Naive B cell (primary cell): Measurements from ENCODE around the gene CLIC4. TPM values are rescaled to one million over a fixed set of nuclear protein-coding genes. Genes with fewer than 3 reads are reported as not detected.

Experiments used
- ATAC-seq, 2 donors: fragments of 150-1000 bp; cut with Tn5 transposase; 2 replicates each; pipeline ENCODE4 v1.10.0; 2021; ENCODE audit warnings: low read depth in 2 of 2, mild to moderate bottlenecking in 2 of 2, moderate library complexity in 2 of 2
- DNase-seq: peaks from one replicate; pipeline ENCODE4 v3.0.0; 2022
- H3K27ac Mint-ChIP-seq, 6 donors: one replicate each; pipeline ENCODE4 v1.8.0; 2020 to 2022; ENCODE audit warnings: mild to moderate bottlenecking in 6 of 6, mixed read lengths in 6 of 6, moderate library complexity in 5 of 6, inconsistent platforms in 2 of 6
- H3K27me3 Mint-ChIP-seq, 3 donors: one replicate each; pipeline ENCODE4 v1.8.0; 2021 to 2022; ENCODE audit warnings: mixed read lengths in 3 of 3, mild to moderate bottlenecking in 1 of 3
- H3K36me3 Mint-ChIP-seq, 2 donors: one replicate each; pipeline ENCODE4 v1.8.0; 2020 to 2022; ENCODE audit warnings: mixed read lengths in 2 of 2, inconsistent platforms in 1 of 2, mild to moderate bottlenecking in 1 of 2
- H3K4me1 Mint-ChIP-seq, 3 donors: one replicate each; pipeline ENCODE4 v1.8.0; 2020 to 2022; ENCODE audit warnings: mixed read lengths in 3 of 3, inconsistent platforms in 1 of 3, mild to moderate bottlenecking in 1 of 3, moderate library complexity in 1 of 3
- H3K4me3 Mint-ChIP-seq, 8 donors: one replicate each; pipeline ENCODE4 v1.8.0; 2020 to 2022; ENCODE audit warnings: mild to moderate bottlenecking in 8 of 8, mixed read lengths in 8 of 8, moderate library complexity in 8 of 8, inconsistent platforms in 2 of 8
- H3K9me3 Mint-ChIP-seq, 7 donors: one replicate each; pipeline ENCODE4 v1.8.0; 2020 to 2022; ENCODE audit warnings: mixed read lengths in 7 of 7, mild to moderate bottlenecking in 5 of 7, inconsistent platforms in 2 of 7, moderate library complexity in 1 of 7
- polyA plus RNA-seq, 6 donors: library from polyadenylated mRNA; unstranded; fragments of 300-500 nt; fragmentation: Illumina TruSeq; gene quantifications; one replicate each; pipeline ENCODE4 v1.2.3, GENCODE V29; 2021; ENCODE audit warnings: low read depth in 6 of 6

CLIC4 gene
- polyA plus RNA-seq, 6 donors from 2014 or later, result 76.7 to 108 (median 92.1) TPM

DNA sequence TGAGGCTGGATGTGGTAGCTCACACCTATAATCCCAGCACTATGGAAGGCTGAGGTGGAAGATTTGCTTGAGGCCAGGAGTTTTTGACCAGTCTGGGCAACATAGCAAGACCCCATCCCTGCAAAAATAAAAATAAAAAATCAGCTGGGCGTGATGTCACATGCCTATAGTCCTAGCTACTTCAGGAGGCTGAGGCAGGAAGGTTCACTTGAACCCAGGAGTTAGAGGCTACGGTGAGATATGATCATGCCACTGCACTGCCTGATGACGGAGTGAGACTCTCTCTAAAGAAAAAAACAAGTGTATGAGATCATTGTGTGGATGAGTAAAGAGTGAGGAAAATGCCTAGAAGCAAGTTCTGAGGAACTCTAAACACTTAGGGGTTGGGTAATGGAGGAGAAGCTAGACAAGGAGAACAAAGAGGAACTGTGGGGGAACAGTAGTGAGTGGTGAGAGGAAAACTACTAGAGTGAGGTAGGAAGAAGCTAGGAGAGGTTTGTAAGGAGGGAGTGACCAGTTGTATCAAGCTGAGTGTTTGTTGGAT is 17.0 kb downstream of the CLIC4 start:
- no peak overlapping the region for H3K27ac Mint-ChIP-seq
- ATAC-seq, result peak; percentile 34 to 46
- H3K4me1 Mint-ChIP-seq, result peaks cover 11 to 40% (median 23%) of the 10 kb centered on the region in 3 donors
- H3K36me3 Mint-ChIP-seq, result no peaks in the 10 kb centered on the region
- H3K27me3 Mint-ChIP-seq, result no peaks in the 10 kb centered on the region
- H3K4me3 Mint-ChIP-seq, result no peak overlapping the region
- no peaks in the 10 kb centered on the region for H3K9me3 Mint-ChIP-seq
- no peak for DNase-seq

- ATAC-seq (no peak), DNase-seq (no peak)
- Mint-ChIP-seq H3K27ac (no peak overlapping the region), H3K27me3 (no peaks in the 10 kb centered on the region), H3K4me3 (no peak overlapping the region), H3K36me3 (no peaks in the 10 kb centered on the region), H3K9me3 (no peaks in the 10 kb centered on the region), H3K4me1 (peaks cover 11 to 39% (median 14%) of the 10 kb centered on the region in 3 donors)
These were observed 18.4 kb downstream of the CLIC4 start for GRCh38 chr1:24763671-24764070.

DNA sequence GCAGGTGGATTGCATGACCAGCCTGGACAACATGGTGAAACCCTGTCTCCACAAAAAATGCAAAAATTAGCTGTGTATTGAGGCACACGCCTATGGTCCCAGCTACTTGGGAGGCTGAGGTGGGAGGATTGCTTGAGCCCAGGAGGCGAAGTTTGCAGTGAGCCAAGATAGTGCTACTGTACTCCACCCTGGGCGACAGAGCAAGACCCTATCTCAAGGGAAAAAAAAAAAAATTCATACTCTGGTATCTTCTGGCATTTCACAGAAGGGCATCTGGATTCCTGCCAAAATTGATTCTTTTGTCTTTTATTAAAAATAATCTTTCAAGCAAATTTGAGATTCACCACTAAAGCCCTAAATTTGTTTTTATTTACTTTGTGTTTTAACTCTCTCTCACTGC is 19.2 kb downstream of the CLIC4 start:
- Mint-ChIP-seq H3K4me3 (no peak overlapping the region), H3K27me3 (no peaks in the 10 kb centered on the region), H3K9me3 (no peaks in the 10 kb centered on the region), H3K27ac (peak overlapping the region in 3 of 6 donors; percentile 34 to 83 (median 69)), H3K36me3 (no peaks in the 10 kb centered on the region), H3K4me1 (peaks cover 8 to 42% (median 21%) of the 10 kb centered on the region in 3 donors)
- DNase-seq (no peak), ATAC-seq (no peak)

GRCh38 chr1:24764848-24765247 is 19.6 kb downstream of the CLIC4 start:
- H3K9me3 Mint-ChIP-seq, result no peaks in the 10 kb centered on the region
- ATAC-seq (no peak), DNase-seq (no peak)
- no peaks in the 10 kb centered on the region for H3K27me3 Mint-ChIP-seq
- H3K27ac Mint-ChIP-seq, result peak overlapping the region in 4 of 6 donors; percentile 3 to 83 (median 52)
- H3K4me3 Mint-ChIP-seq, result no peak overlapping the region
- no peaks in the 10 kb centered on the region for H3K36me3 Mint-ChIP-seq
- H3K4me1 Mint-ChIP-seq, result peaks cover 8 to 46% (median 21%) of the 10 kb centered on the region in 3 donors

- H3K4me3 Mint-ChIP-seq, result peak overlapping the region in 1 of 8 donors; percentile 68
- no peaks in the 10 kb centered on the region for H3K36me3 Mint-ChIP-seq
- peak overlapping the region in 4 of 6 donors; percentile 8 to 74 (median 60) for H3K27ac Mint-ChIP-seq
- ATAC-seq (no peak), DNase-seq (no peak)
- no peaks in the 10 kb centered on the region for H3K9me3 Mint-ChIP-seq
- no peaks in the 10 kb centered on the region for H3K27me3 Mint-ChIP-seq
- H3K4me1 Mint-ChIP-seq, result peaks cover 8 to 52% (median 23%) of the 10 kb centered on the region in 3 donors
These were observed 20.2 kb downstream of the CLIC4 start for GRCh38 chr1:24765308-24765988.

GRCh38 chr1:24767351-24767750 is 22.1 kb downstream of the CLIC4 start:
- Mint-ChIP-seq H3K27ac (peak overlapping the region in 1 of 6 donors; percentile 38), H3K4me1 (peaks cover 11 to 62% (median 30%) of the 10 kb centered on the region in 3 donors), H3K27me3 (no peaks in the 10 kb centered on the region), H3K36me3 (no peaks in the 10 kb centered on the region), H3K4me3 (no peak overlapping the region), H3K9me3 (no peaks in the 10 kb centered on the region)
- no peak for ATAC-seq
- no peak for DNase-seq

GRCh38 chr1:24768873-24769605 is 23.8 kb downstream of the CLIC4 start:
- H3K4me1 Mint-ChIP-seq, result peaks cover 17 to 71% (median 36%) of the 10 kb centered on the region in 3 donors
- no peaks in the 10 kb centered on the region for H3K9me3 Mint-ChIP-seq
- no peak for DNase-seq
- peak overlapping the region in 4 of 6 donors; percentile 33 to 90 (median 84) for H3K27ac Mint-ChIP-seq
- ATAC-seq, result no peak
- H3K36me3 Mint-ChIP-seq, result no peaks in the 10 kb centered on the region
- H3K27me3 Mint-ChIP-seq, result no peaks in the 10 kb centered on the region
- H3K4me3 Mint-ChIP-seq, result peak overlapping the region in 2 of 8 donors; percentile 49 to 76

DNA sequence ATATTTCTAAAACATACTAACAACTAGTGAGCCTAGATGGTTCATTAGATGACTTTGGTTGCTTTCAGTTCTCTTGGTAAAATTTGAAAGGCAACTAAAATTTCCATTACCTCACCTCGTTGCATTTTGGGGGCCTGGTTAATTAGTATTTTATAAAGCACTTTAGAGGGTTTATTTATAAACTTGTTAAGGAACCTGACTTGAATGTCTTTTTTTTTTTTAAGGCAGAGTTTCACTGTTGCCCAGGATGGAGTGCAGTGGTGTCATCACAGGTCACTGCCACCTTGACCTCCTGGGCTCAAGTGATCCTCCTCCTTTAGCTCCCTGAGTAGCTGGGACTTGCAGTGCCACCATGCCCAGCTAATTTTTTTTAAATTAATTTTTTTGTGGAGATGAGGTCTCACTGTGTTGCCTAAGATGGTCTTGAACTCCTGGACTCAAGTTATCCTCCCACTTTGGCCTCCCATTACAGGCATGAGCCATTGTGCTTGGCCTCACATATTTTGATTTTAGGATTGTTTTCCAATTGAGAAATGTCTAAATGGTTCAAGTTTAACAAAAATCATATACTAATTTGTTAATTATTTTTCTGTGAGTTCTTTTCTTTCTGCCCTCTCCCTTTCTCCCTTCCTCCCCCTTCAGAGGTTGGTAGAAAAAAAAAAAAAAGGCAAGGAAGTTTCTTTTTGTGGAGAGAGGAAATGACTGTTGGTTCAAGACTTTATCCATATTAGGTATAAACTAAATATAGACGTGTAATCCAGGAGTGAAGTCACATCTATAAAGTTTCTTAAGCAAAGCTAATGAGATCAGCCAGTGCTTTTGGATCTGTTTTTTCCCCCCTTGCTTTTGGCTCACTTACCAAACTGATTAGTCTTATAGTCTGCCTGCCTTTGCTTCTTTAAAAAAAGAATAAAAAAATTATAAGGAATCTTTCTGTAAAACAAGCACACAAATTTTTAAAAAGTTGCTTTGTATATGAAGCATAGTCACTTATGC is 24.7 kb downstream of the CLIC4 start:
- Mint-ChIP-seq H3K27ac (peak overlapping the region in 4 of 6 donors; percentile 9 to 84 (median 82)), H3K36me3 (peaks cover 0 to 4% of the 10 kb centered on the region in 2 donors), H3K4me1 (peaks cover 13 to 74% (median 31%) of the 10 kb centered on the region in 3 donors), H3K27me3 (no peaks in the 10 kb centered on the region), H3K9me3 (no peaks in the 10 kb centered on the region), H3K4me3 (peak overlapping the region in 3 of 8 donors; percentile 20 to 49 (median 44))
- DNase-seq (no peak), ATAC-seq (peak in 1 of 2 donors; percentile 16)

DNA sequence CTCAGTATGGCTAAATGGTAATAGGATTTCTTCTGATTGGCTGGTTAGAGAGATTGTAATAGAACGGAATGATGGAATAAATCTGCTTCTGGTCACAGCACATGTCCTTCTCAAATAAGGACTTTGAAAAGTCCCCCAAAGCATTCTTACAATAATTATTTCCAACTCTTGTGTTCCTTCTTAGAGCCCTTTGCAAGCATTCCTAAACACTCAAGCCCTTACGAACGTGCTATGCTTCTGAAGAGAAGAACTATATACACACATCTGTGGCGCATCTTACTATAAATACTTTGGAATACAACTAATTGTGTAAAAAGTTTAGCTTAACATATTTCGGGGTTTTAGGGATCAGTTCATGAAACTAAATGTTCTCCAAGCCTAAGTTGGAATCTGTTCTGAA is 25.6 kb downstream of the CLIC4 start:
- peaks cover 0 to 4% of the 10 kb centered on the region in 2 donors for H3K36me3 Mint-ChIP-seq
- DNase-seq (no peak), ATAC-seq (no peak)
- H3K27me3 Mint-ChIP-seq, result no peaks in the 10 kb centered on the region
- peak overlapping the region in 3 of 6 donors; percentile 9 to 82 (median 45) for H3K27ac Mint-ChIP-seq
- no peaks in the 10 kb centered on the region for H3K9me3 Mint-ChIP-seq
- peak overlapping the region in 1 of 8 donors; percentile 45 for H3K4me3 Mint-ChIP-seq
- peaks cover 16 to 74% (median 34%) of the 10 kb centered on the region in 3 donors for H3K4me1 Mint-ChIP-seq

DNA sequence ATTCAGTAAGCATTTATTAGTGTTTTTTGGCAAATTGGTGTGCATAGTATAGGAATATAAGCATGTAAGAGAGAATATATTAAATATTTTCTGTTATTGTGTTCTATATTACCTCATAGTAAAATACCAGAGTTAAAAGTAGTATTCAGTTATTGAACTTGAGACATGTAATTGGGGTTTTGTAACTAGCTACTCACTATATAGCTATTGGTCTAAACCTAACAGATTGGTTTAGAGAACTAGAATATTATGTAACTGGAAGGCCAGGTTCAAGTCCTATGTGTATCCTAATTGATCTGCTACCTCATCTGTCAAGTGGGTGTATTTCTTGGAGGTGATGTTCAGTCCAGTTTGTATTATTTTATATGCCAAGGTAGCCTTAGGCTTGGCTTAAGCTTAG is 26.3 kb downstream of the CLIC4 start:
- peak overlapping the region in 1 of 6 donors; percentile 34 for H3K27ac Mint-ChIP-seq
- H3K27me3 Mint-ChIP-seq, result no peaks in the 10 kb centered on the region
- DNase-seq (no peak), ATAC-seq (no peak)
- H3K4me3 Mint-ChIP-seq, result no peak overlapping the region
- H3K4me1 Mint-ChIP-seq, result peaks cover 20 to 77% (median 39%) of the 10 kb centered on the region in 3 donors
- H3K9me3 Mint-ChIP-seq, result no peaks in the 10 kb centered on the region
- H3K36me3 Mint-ChIP-seq, result peaks cover 0 to 4% of the 10 kb centered on the region in 2 donors

DNA sequence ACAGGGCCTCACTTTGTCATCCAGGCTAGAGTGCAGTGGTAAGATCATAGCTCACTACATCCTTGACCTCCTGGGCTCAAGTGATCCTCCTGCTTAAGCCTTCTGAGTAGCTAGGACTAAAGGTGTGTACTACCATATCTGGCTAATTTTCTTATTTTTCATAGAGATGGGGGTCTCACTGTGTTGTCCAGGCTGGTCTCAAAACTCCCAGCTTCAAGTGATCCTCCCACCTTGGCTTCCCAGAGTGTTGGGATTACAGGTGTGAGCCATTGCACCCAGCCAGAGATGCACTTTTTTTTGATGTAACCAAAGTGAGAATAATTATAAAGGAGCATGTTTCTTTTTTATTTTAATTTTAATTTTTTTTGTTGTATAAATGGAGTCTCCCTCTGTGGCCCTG is 28.4 kb downstream of the CLIC4 start:
- DNase-seq (no peak), ATAC-seq (no peak)
- no peaks in the 10 kb centered on the region for H3K9me3 Mint-ChIP-seq
- peak overlapping the region in 1 of 6 donors; percentile 32 for H3K27ac Mint-ChIP-seq
- H3K27me3 Mint-ChIP-seq, result no peaks in the 10 kb centered on the region
- peaks cover 0 to 4% of the 10 kb centered on the region in 2 donors for H3K36me3 Mint-ChIP-seq
- H3K4me1 Mint-ChIP-seq, result peaks cover 25 to 76% (median 50%) of the 10 kb centered on the region in 3 donors
- H3K4me3 Mint-ChIP-seq, result no peak overlapping the region

GRCh38 chr1:24775348-24775747 is 30.1 kb downstream of the CLIC4 start:
- Mint-ChIP-seq H3K4me1 (peaks cover 33 to 75% (median 51%) of the 10 kb centered on the region in 3 donors), H3K36me3 (peaks cover 0 to 4% of the 10 kb centered on the region in 2 donors), H3K27ac (peak overlapping the region in 3 of 6 donors; percentile 44 to 87 (median 63))

More at GRCh38 chr1:24775348-24775747, 30.1 kb downstream of the CLIC4 start:
- no peak for ATAC-seq
- no peak for DNase-seq
- Mint-ChIP-seq H3K9me3 (no peaks in the 10 kb centered on the region), H3K4me3 (peak overlapping the region in 1 of 8 donors; percentile 51), H3K27me3 (no peaks in the 10 kb centered on the region)
